HEK293 (cell line): ENCODE measurements around the gene SESTD1.

Experiments
- CTCF ChIA-PET: fragments of 350-600 bp; formaldehyde crosslinking; extraction: SDS; loops from one replicate; lab custom pipeline; 2021; ENCODE audit warnings: antibody characterized with exemption; lab: Yijun Ruan, JAX
- POLR2A ChIA-PET: fragments of 300-600 bp; formaldehyde crosslinking; extraction: SDS; loops from one replicate; lab custom pipeline; 2020; ENCODE audit warnings: antibody characterized with exemption, inconsistent platforms; lab: Yijun Ruan, JAX
- H3K27ac ChIP-seq: fragments of 200-500 bp; sonication (Bioruptor generic); 2 replicates; pipeline ENCODE4 v1.5.1; 2014; ENCODE audit warnings: low read depth, low read length, control low read depth, inconsistent platforms; ENCODE audit errors: extremely low read depth
- H3K36me3 ChIP-seq, 2 experiments: fragments of 200-500 bp in 1 of 2; sonication (Bioruptor generic) in 1 of 2; 1 replicate in 1 of 2; 2 replicates in 1 of 2; pipeline ENCODE4 v1.5.1; 2014 to 2017; ENCODE audit warnings: inconsistent platforms in 2 of 2, low read length in 2 of 2; ENCODE audit not compliant: control insufficient read depth in 2 of 2, insufficient read depth in 1 of 2
- H3K4me1 ChIP-seq: fragments of 200-500 bp; sonication (Bioruptor generic); 2 replicates; pipeline ENCODE4 v1.5.1; 2014; ENCODE audit warnings: mild to moderate bottlenecking, low read length, inconsistent platforms; ENCODE audit not compliant: control insufficient read depth, insufficient read depth
- H3K4me3 ChIP-seq: 2 replicates; pipeline ENCODE4 v1.5.1; 2011; ENCODE audit warnings: low read depth, mild to moderate bottlenecking, control low read depth, low read length, moderate library complexity
- H3K9me3 ChIP-seq: fragments of 200-500 bp; sonication (Bioruptor generic); 2 replicates; pipeline ENCODE4 v1.5.1; 2014; ENCODE audit warnings: low read depth, low read length, inconsistent platforms; ENCODE audit not compliant: control insufficient read depth, insufficient read depth
- GLI2 ChIP-seq: fragments of 450-650 bp; formaldehyde crosslinking; IDR thresholded peaks from 2 replicates; pipeline ENCODE4; 2017; ENCODE audit warnings: missing biosample characterization, missing genetic modification characterization, low read depth, borderline replicate concordance
- HOXD13 ChIP-seq: sonication (generic); formaldehyde crosslinking; IDR thresholded peaks from 2 replicates; pipeline ENCODE4 v1.8.0; 2022; ENCODE audit warnings: missing genetic modification reagents, borderline replicate concordance
- MEIS1 ChIP-seq: sonication (generic); formaldehyde crosslinking; IDR thresholded peaks from 2 replicates; pipeline ENCODE4 v1.8.1; 2022; ENCODE audit warnings: missing genetic modification reagents, mild to moderate bottlenecking, borderline replicate concordance
- OSR2 ChIP-seq: fragments of 450-650 bp; formaldehyde crosslinking; IDR thresholded peaks from 2 replicates; pipeline ENCODE4 v1.5.1; 2016; ENCODE audit warnings: missing biosample characterization, missing genetic modification characterization
- ZBTB20 ChIP-seq: fragments of 450-650 bp; formaldehyde crosslinking; IDR thresholded peaks from 2 replicates; pipeline ENCODE4 v1.5.1; 2016; ENCODE audit warnings: missing biosample characterization, missing genetic modification characterization
- ZBTB48 ChIP-seq: fragments of 450-650 bp; formaldehyde crosslinking; IDR thresholded peaks from 2 replicates; pipeline ENCODE4 v1.5.1; 2016; ENCODE audit warnings: missing biosample characterization, missing genetic modification characterization
- ZFP37 ChIP-seq: fragments of 450-650 bp; formaldehyde crosslinking; IDR thresholded peaks from 2 replicates; pipeline ENCODE4 v1.5.1; 2016; ENCODE audit warnings: missing biosample characterization, missing genetic modification characterization
- ZNF146 ChIP-seq: fragments of 450-650 bp; formaldehyde crosslinking; IDR thresholded peaks from 2 replicates; pipeline ENCODE4 v1.5.1; 2016; ENCODE audit warnings: missing biosample characterization, missing genetic modification characterization
- ZNF354C ChIP-seq: fragments of 450-650 bp; formaldehyde crosslinking; IDR thresholded peaks from 2 replicates; pipeline ENCODE4 v1.5.1; 2016; ENCODE audit warnings: missing biosample characterization, missing genetic modification characterization, low read depth, borderline replicate concordance
- ZNF362 ChIP-seq: fragments of 450-650 bp; formaldehyde crosslinking; IDR thresholded peaks from 2 replicates; pipeline ENCODE4 v1.5.1; 2016; ENCODE audit warnings: missing biosample characterization, missing genetic modification characterization
- ZNF488 ChIP-seq: fragments of 450-650 bp; formaldehyde crosslinking; IDR thresholded peaks from 2 replicates; pipeline ENCODE4 v1.5.1; 2016; ENCODE audit warnings: missing biosample characterization, missing genetic modification characterization
- ZNF510 ChIP-seq: fragments of 450-650 bp; formaldehyde crosslinking; IDR thresholded peaks from 2 replicates; pipeline ENCODE4 v1.5.1; 2018; ENCODE audit warnings: mild to moderate bottlenecking, missing genetic modification characterization, missing biosample characterization; ENCODE audit not compliant: insufficient replicate concordance
- ZNF621 ChIP-seq: fragments of 450-650 bp; formaldehyde crosslinking; IDR thresholded peaks from 2 replicates; pipeline ENCODE4 v1.5.1; 2017; ENCODE audit warnings: missing biosample characterization, missing genetic modification characterization
- ZNF626 ChIP-seq: fragments of 450-650 bp; sonication (Bioruptor Pico); formaldehyde crosslinking; IDR thresholded peaks from 2 replicates; pipeline ENCODE4 v1.5.1; 2018; ENCODE audit warnings: missing biosample characterization, missing genetic modification characterization, inconsistent platforms
- ZNF664 ChIP-seq: fragments of 450-650 bp; formaldehyde crosslinking; IDR thresholded peaks from 2 replicates; pipeline ENCODE4 v1.5.1; 2016; ENCODE audit warnings: missing biosample characterization, missing genetic modification characterization
- TF ChIP-seq, protein P1 (sequence below): fragments of 450-650 bp; formaldehyde crosslinking; IDR thresholded peaks from 2 replicates; pipeline ENCODE4 v1.5.1; 2016; ENCODE audit warnings: missing biosample characterization, missing genetic modification characterization
- TF ChIP-seq, protein P2 (sequence below): fragments of 450-650 bp; formaldehyde crosslinking; IDR thresholded peaks from 2 replicates; pipeline ENCODE4 v1.5.1; 2016; ENCODE audit warnings: missing biosample characterization, missing genetic modification characterization, borderline replicate concordance
- TF ChIP-seq, protein P3 (sequence below): fragments of 450-650 bp; formaldehyde crosslinking; IDR thresholded peaks from 2 replicates; pipeline ENCODE4 v1.5.1; 2016; ENCODE audit warnings: missing biosample characterization, missing genetic modification characterization

Gene SESTD1

DNA sequence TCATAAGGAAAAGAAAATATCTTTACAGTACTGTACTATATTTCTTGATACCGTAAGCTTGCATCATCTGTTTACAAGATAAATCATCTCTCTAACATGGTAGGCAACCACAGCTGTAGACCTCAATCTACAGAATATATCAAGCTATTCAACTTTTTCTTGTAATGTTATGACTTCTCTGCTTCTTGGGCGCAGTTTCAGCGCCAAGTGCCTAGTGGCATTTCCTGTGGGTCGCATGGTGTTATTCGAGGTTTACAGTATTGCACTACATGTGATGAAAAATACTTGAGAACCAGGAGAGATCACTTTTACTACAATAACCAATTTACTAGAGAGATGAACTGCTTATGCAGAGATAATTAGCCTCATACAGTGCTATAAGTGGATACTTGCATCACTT, 34.0 kb upstream of the SESTD1 start:
- TF ChIP-seq HOXD13 = no peak
- no peak for TF ChIP-seq OSR2 (tag by site-specific recombination)
- TF ChIP-seq MEIS1 (CRISPR knock-in tag) = no peak
- no peak for TF ChIP-seq ZBTB20 (tag by site-specific recombination)
- TF ChIP-seq, all 188 proteins: peak for 0
- Histone ChIP-seq H3K36me3 (no peaks in the 10 kb centered on the region), H3K9me3 (no peaks in the 10 kb centered on the region), H3K4me1 (no peaks in the 10 kb centered on the region), H3K4me3 (no peak overlapping the region), H3K27ac (no peak overlapping the region)
- POLR2A ChIA-PET = no interaction called here
- CTCF ChIA-PET = no interaction called here

DNA sequence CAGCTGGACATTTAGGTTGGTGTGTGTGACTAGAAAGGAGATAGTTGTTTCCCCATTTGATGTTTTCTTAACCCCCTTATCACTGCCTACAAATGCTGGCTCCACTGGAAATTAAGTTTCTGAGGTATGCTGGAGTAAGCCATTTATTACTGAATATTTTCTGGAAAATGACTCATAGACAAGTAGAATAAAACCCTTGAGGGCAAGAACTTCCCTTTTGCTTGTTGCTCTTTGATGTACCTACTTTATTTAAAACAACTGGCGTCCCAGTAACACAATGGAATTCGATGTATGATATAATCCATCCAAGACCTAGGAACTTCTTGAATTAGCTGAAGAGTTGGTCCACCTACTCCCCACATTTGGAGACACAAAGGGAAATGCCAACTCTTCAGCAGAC, 33.3 kb upstream of the SESTD1 start:
- TF ChIP-seq ZNF510 (tag by site-specific recombination) (no peak), ZNF621 (tag by site-specific recombination) (no peak), MEIS1 (CRISPR knock-in tag) (no peak), ZNF354C (tag by site-specific recombination) (no peak), GLI2 (no peak)
- TF ChIP-seq, protein P1, sequence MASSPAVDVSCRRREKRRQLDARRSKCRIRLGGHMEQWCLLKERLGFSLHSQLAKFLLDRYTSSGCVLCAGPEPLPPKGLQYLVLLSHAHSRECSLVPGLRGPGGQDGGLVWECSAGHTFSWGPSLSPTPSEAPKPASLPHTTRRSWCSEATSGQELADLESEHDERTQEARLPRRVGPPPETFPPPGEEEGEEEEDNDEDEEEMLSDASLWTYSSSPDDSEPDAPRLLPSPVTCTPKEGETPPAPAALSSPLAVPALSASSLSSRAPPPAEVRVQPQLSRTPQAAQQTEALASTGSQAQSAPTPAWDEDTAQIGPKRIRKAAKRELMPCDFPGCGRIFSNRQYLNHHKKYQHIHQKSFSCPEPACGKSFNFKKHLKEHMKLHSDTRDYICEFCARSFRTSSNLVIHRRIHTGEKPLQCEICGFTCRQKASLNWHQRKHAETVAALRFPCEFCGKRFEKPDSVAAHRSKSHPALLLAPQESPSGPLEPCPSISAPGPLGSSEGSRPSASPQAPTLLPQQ (tag by site-specific recombination) = no peak
- Histone ChIP-seq H3K4me1 (no peaks in the 10 kb centered on the region), H3K4me3 (no peak overlapping the region), H3K9me3 (no peaks in the 10 kb centered on the region), H3K27ac (no peak overlapping the region), H3K36me3 (no peaks in the 10 kb centered on the region)
- POLR2A ChIA-PET = no interaction called here
- CTCF ChIA-PET = no interaction called here

DNA sequence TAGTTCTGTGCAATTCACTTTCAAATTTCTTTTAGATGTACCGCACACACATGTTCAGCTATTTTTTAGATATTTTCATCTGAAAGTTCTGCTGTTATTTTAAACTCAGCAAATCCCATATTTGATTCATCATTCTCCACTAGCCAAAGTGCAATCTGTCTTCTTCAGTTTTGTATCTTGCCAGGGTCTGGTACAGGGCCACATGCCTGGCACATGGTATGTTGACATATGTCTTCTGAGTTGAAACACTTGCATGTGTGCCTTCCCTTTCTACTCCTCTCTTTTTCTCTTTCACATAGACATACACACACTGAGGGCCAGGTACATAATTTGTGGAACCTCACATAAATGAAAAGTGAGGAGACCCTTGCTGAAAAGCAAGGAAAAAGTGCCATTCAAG, 25.7 kb upstream of the SESTD1 start:
- Histone ChIP-seq H3K27ac (no peak overlapping the region), H3K36me3 (no peaks in the 10 kb centered on the region), H3K4me3 (no peak overlapping the region), H3K4me1 (no peaks in the 10 kb centered on the region), H3K9me3 (no peaks in the 10 kb centered on the region)
- ChIA-PET POLR2A (no interaction called here), CTCF (no interaction called here)
- TF ChIP-seq, protein P2, sequence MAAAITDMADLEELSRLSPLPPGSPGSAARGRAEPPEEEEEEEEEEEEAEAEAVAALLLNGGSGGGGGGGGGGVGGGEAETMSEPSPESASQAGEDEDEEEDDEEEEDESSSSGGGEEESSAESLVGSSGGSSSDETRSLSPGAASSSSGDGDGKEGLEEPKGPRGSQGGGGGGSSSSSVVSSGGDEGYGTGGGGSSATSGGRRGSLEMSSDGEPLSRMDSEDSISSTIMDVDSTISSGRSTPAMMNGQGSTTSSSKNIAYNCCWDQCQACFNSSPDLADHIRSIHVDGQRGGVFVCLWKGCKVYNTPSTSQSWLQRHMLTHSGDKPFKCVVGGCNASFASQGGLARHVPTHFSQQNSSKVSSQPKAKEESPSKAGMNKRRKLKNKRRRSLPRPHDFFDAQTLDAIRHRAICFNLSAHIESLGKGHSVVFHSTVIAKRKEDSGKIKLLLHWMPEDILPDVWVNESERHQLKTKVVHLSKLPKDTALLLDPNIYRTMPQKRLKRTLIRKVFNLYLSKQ (tag by site-specific recombination) = no peak
- no peak for TF ChIP-seq ZNF362 (tag by site-specific recombination)
- TF ChIP-seq ZNF488 (tag by site-specific recombination) = no peak

GRCh38 chr2:179285060-179285459, 20.4 kb upstream of the SESTD1 start:
- POLR2A ChIA-PET = no interaction called here
- H3K4me1 ChIP-seq = no peaks in the 10 kb centered on the region
- H3K4me3 ChIP-seq = no peak overlapping the region
- H3K9me3 ChIP-seq = no peaks in the 10 kb centered on the region
- no peaks in the 10 kb centered on the region for H3K36me3 ChIP-seq
- CTCF ChIA-PET = interaction anchor here (0.7 kb wide), 1 partner anchor 8 kb away, joined by 3 read pairs; no protein-coding TSS in a partner anchor
- TF ChIP-seq, protein P3, sequence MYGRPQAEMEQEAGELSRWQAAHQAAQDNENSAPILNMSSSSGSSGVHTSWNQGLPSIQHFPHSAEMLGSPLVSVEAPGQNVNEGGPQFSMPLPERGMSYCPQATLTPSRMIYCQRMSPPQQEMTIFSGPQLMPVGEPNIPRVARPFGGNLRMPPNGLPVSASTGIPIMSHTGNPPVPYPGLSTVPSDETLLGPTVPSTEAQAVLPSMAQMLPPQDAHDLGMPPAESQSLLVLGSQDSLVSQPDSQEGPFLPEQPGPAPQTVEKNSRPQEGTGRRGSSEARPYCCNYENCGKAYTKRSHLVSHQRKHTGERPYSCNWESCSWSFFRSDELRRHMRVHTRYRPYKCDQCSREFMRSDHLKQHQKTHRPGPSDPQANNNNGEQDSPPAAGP (tag by site-specific recombination) = no peak
- no peak for TF ChIP-seq ZNF664 (tag by site-specific recombination)
- no peak for TF ChIP-seq ZBTB48 (tag by site-specific recombination)
- TF ChIP-seq ZNF626 = no peak
- no peak for TF ChIP-seq ZNF510 (tag by site-specific recombination)
- TF ChIP-seq ZFP37 (tag by site-specific recombination) = no peak
- no peak for TF ChIP-seq ZNF146
- TF ChIP-seq, all 188 proteins: peak for 0
- no peak overlapping the region for H3K27ac ChIP-seq
